Stimulated activated CD8-positive, alpha-beta memory T cell treated with anti-CD3 and anti-CD28 coated beads, Interleukin-4, amount 100 ng/mL, for 1 hour (primary cell): ENCODE data around the gene F13B.
"Not testable (repeated sequence)": the region's sequence is repeated elsewhere in the genome, so short reads cannot be mapped to it uniquely, and the experiment has no call there.

Experiments used
- DNase-seq, 2 donors: peaks; one replicate each; pipeline ENCODE4 v3.0.0-alpha.2; 2020; ENCODE audit warnings: low read depth in 2 of 2, low spot score in 1 of 2

Gene F13B

DNA sequence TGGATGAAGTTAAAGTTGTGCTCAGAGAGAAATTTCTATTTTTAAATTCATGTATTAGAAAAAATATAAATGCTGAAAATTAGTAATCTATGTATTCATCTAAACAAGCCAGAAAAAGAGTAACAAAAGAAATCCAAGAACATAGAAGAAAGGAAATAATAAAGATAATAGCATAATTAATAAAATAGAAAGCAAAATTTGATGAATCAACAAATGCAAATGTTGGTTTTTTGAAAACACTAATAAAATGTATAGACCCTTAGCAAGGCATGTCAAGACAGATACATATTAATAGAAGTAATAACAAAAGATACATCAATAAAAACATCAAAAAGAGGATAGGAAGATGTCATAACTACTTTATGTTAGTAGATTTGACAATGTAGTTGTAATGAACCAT lies 18.0 kb downstream of the F13B start:
- no peak for DNase-seq

DNA sequence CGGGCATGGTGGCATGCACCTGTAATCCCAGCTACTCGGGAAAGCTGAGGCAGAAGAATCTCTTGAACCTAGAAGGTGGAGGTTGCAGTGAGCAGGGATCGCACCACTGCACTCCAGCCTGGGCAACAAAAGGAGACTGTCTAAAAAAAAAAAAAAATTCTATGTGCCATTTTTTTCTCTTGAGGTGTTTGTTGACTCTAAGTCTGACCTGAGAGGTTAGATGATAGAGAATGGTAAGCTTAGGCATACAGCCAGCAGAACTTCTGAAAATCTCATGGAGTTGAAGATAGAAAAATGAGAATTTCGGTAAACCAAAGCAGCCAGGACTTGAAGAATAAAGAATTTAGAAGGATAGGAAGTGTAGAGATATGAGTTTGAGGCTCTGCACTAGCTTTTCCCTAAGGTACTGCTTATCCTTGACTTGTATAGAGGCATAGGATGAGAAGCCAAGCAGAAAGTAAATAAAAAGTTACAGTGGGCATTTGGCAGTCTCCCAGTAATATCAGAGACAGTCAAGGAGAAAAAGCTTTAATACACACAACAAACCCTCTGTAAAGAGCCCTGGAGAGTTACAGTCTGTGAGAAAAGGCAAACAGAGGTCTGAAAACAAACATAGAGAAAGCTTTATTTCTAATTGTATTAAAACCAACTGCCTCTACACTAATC lies 24.3 kb downstream of the F13B start:
- DNase-seq, result no peak

DNA sequence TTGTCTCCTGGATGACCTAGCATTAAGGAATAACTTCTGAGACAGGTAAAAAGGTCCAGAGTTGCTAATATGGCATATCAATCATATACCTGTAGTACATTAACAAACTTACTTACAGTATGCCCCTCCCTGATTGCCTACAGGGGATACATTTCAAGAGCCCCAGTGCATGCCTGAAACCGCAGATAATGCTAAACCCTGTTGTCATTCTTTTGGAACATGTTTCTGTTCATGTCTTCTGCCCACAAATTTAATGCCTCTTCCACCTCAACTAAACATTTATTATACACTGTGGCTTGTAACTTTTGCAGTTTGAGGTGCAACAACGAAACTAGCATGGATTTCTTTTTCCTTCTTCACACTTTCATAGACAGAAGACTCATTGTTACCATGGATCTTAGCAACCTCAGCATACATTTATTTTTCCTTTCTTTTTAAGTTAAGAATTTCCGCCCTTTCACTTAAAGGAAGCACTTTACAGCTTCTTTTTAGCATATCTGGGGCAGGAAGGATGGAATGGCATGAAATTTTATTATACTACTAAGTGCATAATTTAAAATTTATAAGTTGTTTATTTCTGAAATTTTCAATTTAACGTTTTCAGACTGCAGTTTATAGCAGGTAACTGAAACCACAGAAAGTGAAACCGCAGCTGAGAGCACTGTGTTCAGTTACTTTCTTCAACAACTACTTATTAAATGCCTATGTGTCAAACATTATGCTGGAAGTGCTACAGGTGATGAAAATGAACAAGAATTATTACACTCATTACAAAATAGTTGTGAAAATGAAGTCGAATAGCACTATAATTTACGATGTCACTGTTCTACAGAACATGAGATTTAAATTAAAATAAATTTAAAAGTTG lies 25.3 kb downstream of the F13B start:
- no peak for DNase-seq

GRCh38 chr1:197036861-197037260 lies 30.2 kb downstream of the F13B start:
- DNase-seq, result no peak

- not testable (repeated sequence) for DNase-seq
These were observed 32.3 kb downstream of the F13B start for GRCh38 chr1:197034631-197035339.

- DNase-seq, result no peak
These were observed 37.3 kb downstream of the F13B start for GRCh38 chr1:197029749-197030148.

- DNase-seq, result no peak
These were observed 39.7 kb downstream of the F13B start for GRCh38 chr1:197027359-197027758.

DNA sequence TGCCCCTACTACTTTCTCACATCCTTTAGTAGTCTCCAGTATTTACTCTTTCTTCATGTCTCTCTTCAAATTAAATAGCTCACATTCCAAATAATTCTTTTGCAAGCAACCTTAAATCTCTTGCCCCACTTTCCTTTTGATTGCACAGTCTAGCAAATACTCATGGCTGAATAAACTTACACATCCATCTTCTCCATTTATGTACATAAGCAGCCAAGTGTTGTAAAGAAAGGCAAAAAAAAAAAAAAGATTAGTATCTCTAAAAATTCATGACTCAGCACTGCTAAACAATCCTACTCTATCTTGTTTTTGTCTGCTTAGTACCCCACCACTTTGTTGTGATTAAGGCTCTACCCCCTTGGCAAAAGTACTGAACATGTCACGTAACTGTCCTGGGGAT lies 42.6 kb downstream of the F13B start:
- no peak for DNase-seq

- DNase-seq, result no peak
These were observed 45.3 kb downstream of the F13B start for GRCh38 chr1:197021716-197022115.

DNA sequence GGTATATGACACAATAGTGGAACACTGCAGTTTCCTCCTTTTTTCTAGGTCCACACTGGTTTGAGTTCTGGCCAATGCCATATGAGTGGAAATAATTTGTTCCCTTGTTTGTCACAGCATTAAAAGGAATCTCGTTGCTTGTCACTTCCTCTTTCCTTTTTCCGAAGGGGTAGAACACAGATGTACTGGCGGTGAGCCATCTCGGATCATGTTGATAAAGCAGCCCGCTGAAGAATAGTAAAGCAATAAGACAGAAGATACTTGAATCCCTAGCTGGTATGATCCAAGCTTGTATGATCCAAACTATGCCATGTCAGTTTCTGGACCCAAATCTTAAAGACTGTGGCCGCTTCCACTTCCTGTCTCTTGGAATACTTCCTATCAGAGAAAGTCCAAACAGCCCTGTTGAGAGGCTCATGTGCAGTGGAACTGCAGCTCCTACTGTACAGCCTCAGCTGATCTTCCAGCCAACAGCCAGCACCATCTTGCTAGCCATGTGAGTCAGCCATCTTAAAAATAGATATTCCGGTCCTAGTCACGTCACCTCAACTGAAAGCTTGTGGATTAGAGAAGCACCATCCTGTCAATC lies 49.4 kb downstream of the F13B start:
- DNase-seq, result no peak

GRCh38 chr1:197016751-197017150 lies 50.3 kb downstream of the F13B start:
- no peak for DNase-seq

DNA sequence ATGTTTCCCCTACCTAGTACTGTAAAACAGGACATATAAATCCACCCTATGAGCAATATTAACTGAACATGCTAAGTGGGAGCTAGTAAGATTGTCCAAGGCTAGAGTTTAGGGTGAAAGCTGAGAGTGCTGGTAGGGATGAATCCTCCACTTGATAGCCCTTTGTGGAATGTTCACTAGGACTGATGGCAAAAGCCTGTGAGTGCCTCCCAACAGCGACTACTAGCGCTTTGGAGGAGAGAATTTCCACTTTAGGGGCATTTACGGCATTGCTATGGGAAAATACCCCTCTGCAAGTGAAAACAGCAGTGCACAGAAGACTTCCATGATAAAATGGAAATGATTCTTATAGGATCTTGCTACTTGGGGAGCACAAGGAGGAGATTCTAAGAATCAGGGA lies 53.8 kb downstream of the F13B start:
- DNase-seq, result no peak

GRCh38 chr1:197011614-197012013 lies 55.4 kb downstream of the F13B start:
- no peak for DNase-seq

DNA sequence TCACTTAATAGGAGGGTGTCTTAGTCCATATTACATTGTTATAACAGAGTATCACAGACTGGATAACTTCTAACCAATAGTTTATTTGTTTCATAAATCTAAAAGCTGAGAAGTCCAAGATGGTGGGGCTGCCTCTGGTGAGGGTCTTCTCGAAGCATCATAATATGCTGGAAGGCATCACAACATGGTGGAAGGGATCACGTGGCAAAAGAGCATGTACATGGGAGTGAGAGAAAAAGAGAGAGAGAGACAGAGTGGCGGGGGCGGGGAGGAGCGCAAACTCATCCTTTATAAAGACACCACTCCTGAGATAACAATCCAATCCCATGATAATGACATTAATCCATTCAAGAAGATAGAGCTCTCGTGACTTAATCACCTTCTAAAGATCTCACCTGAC lies 58.2 kb downstream of the F13B start:
- DNase-seq, result no peak

DNA sequence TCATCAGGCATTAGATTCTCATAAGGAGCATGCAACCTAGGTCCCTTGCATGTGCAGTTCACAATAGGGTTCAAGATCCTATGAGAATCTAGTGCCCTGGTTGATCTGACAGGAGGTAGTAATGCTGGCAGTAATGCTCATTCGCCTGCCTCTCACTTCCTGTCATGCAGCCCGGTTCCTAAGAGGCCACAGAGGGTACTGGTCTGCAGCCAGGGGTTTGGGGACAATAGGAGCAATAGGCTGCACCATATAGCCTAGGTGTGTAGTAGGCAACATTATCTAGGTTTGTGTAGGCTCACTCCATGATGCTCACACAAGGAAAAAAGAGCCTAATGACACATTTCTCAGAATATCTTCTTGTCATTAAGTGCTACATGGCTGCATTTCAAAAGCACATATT lies 63.9 kb downstream of the F13B start:
- no peak for DNase-seq

DNA sequence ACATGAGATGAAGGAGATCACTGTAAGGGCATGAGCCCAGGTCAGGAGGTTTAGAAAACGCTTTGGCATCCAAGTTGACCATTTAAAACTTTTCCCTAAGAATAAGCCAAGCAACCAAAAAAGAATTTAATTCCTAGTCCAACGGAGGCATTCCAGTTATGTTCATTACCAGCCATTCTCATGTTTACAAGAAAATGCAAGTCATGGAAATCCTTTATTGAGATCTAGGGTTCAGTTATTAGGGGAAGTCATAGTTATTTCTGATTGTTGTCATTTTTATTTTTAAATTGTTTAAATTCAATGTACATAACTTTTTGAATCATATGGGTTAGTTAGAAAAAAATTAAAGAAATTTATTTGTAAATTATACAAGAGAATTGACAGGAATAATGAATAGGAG lies 65.2 kb downstream of the F13B start:
- DNase-seq, result no peak

GRCh38 chr1:196997423-196997822 lies 69.6 kb downstream of the F13B start:
- no peak for DNase-seq

DNA sequence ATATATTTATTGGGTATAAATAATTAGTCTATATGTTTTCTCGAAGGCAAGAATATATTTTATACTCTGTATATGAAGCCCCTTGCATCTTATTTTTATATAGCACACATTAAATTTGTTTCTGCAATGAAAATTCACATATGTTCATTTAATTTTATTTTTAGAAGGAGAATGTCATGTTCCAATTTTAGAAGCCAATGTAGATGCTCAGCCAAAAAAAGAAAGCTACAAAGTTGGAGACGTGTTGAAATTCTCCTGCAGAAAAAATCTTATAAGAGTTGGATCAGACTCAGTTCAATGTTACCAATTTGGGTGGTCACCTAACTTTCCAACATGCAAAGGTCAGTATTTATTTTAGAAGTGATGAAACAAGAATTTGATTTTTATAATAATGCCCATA lies 73.1 kb downstream of the F13B start:
- DNase-seq, result no peak

- DNase-seq, result not testable (repeated sequence)
These were observed 75.0 kb downstream of the F13B start for GRCh38 chr1:196991919-196992651.
